ENCODE data around the gene ERC2.

The ERC2 gene

GRCh38 chr3:56375654-56376053 is 92.6 kb downstream of the ERC2 start:
- no peak for DNase-seq (ENCODE audit: extremely low read depth, low read depth)
- no peak overlapping the region for H3K4me3 ChIP-seq (replicated peaks; ENCODE audit: low read depth, low read length)
- TF ChIP-seq CTCF (IDR thresholded peaks at IDR 0.05; ENCODE audit: low read depth, low read length, missing control alignments): no peak

GRCh38 chr3:56373386-56373785 is 94.9 kb downstream of the ERC2 start:
- TF ChIP-seq CTCF (IDR thresholded peaks at IDR 0.05; ENCODE audit: low read depth, low read length, missing control alignments): no peak
- DNase-seq (ENCODE audit: extremely low read depth, low read depth): no peak
- no peak overlapping the region for H3K4me3 ChIP-seq (replicated peaks; ENCODE audit: low read depth, low read length)

GRCh38 chr3:56370991-56371775 is 97.1 kb downstream of the ERC2 start:
- no peak overlapping the region for H3K4me3 ChIP-seq (replicated peaks; ENCODE audit: low read depth, low read length)
- DNase-seq (ENCODE audit: extremely low read depth, low read depth): no peak
- no peak for TF ChIP-seq CTCF (IDR thresholded peaks at IDR 0.05; ENCODE audit: low read depth, low read length, missing control alignments)

GRCh38 chr3:56369914-56370313 is 98.4 kb downstream of the ERC2 start:
- TF ChIP-seq CTCF (IDR thresholded peaks at IDR 0.05; ENCODE audit: low read depth, low read length, missing control alignments): no peak
- no peak for DNase-seq (ENCODE audit: extremely low read depth, low read depth)
- H3K4me3 ChIP-seq (replicated peaks; ENCODE audit: low read depth, low read length): no peak overlapping the region

GRCh38 chr3:56368846-56369245 is 99.4 kb downstream of the ERC2 start:
- TF ChIP-seq CTCF (IDR thresholded peaks at IDR 0.05; ENCODE audit: low read depth, low read length, missing control alignments): no peak
- no peak for DNase-seq (ENCODE audit: extremely low read depth, low read depth)

GRCh38 chr3:56366641-56367162 is 101.6 kb downstream of the ERC2 start:
- TF ChIP-seq CTCF (IDR thresholded peaks at IDR 0.05; ENCODE audit: low read depth, low read length, missing control alignments): no peak
- DNase-seq (ENCODE audit: extremely low read depth, low read depth): no peak
- H3K4me3 ChIP-seq (replicated peaks; ENCODE audit: low read depth, low read length): no peak overlapping the region

More at GRCh38 chr3:56368846-56369245, 99.4 kb downstream of the ERC2 start:
- H3K4me3 ChIP-seq (replicated peaks; ENCODE audit: low read depth, low read length): no peak overlapping the region
